Panc1 (cell line): ENCODE measurements around the gene DTHD1. TPM values are rescaled to one million over a fixed set of nuclear protein-coding genes. Genes with fewer than 3 reads are reported as not detected.

ENCODE experiments used
- ATAC-seq: fragments of 200-7000 bp; cut with Tn5 transposase; 2 replicates; pipeline ENCODE4 v1.9.1; 2020; ENCODE audit warnings: mild to moderate bottlenecking, moderate library complexity
- BruUV-seq: library from RNA; stranded (reverse); fragments of 400-500 nt; replicated peaks from 2 replicates; lab custom pipeline; 2021; lab: Mats Ljungman, UMichigan
- CTCF ChIA-PET: fragments of 300-600 bp; sonication (Branson Sonifier 250); formaldehyde crosslinking; loops from one replicate; lab custom pipeline; 2022; ENCODE audit warnings: antibody characterized with exemption; lab: Charles Lee
- POLR2A ChIA-PET: fragments of 300-600 bp; sonication (Branson Sonifier 250); formaldehyde crosslinking; loops from one replicate; lab custom pipeline; 2022; ENCODE audit warnings: antibody characterized with exemption; lab: Charles Lee
- DNase-seq: peaks from one replicate; pipeline ENCODE4 v3.0.0-alpha.2; 2010; ENCODE audit warnings: low read depth, low spot score
- H3K27ac ChIP-seq: 2 replicates; pipeline ENCODE4 v1.5.1; 2011; ENCODE audit warnings: mild to moderate bottlenecking, low read length, inconsistent platforms
- H3K27me3 ChIP-seq: fragments of 200-500 bp; sonication (Bioruptor generic); 2 replicates; pipeline ENCODE4 v1.6.0; 2014; ENCODE audit warnings: low read length, inconsistent platforms; ENCODE audit not compliant: control insufficient read depth, insufficient read depth
- H3K36me3 ChIP-seq: fragments of 200-500 bp; sonication (Bioruptor generic); 2 replicates; pipeline ENCODE4 v1.5.1; 2014; ENCODE audit warnings: inconsistent platforms, mild to moderate bottlenecking, low read length, moderate library complexity; ENCODE audit not compliant: control insufficient read depth, insufficient read depth
- H3K4me1 ChIP-seq: 2 replicates; pipeline ENCODE4 v1.5.1; 2011; ENCODE audit warnings: inconsistent platforms, mild to moderate bottlenecking, low read length, moderate library complexity; ENCODE audit not compliant: control insufficient read depth, insufficient read depth
- H3K4me3 ChIP-seq, 2 experiments: 2 replicates each; pipeline ENCODE4 v1.5.1; 2011 to 2012; ENCODE audit warnings: low read depth in 2 of 2, low read length in 2 of 2, mild to moderate bottlenecking in 2 of 2, inconsistent platforms in 1 of 2, moderate library complexity in 1 of 2
- H3K9me3 ChIP-seq: fragments of 200-500 bp; sonication (Bioruptor generic); 2 replicates; pipeline ENCODE4 v1.5.1; 2014; ENCODE audit warnings: low read depth, mild to moderate bottlenecking, inconsistent platforms, low read length, moderate library complexity; ENCODE audit not compliant: control insufficient read depth, insufficient read depth
- CTCF ChIP-seq: fragments of 450-650 bp; IDR thresholded peaks from 2 replicates; pipeline ENCODE4 v1.5.1; 2017; ENCODE audit warnings: mild to moderate bottlenecking
- POLR2AphosphoS5 ChIP-seq: IDR thresholded peaks from 2 replicates; pipeline ENCODE4 v1.6.1; 2012; ENCODE audit warnings: mild to moderate bottlenecking, low read depth, low read length, moderate library complexity
- SIN3A ChIP-seq: IDR thresholded peaks from 2 replicates; pipeline ENCODE4 v1.6.1; 2012; ENCODE audit warnings: low read depth, mild to moderate bottlenecking, low read length, moderate library complexity, borderline replicate concordance; ENCODE audit not compliant: insufficient read depth
- TCF7L2 ChIP-seq: IDR thresholded peaks from 2 replicates; pipeline ENCODE4 v1.6.1; 2011; ENCODE audit warnings: mild to moderate bottlenecking, low read depth, low read length, inconsistent platforms
- in situ Hi-C: cut with HindIII; loops from 2 replicates; pipeline ENCODE4 v1.10.0; 2016; ENCODE audit warnings: low sequenced_read_pairs, low pct_unique_long_range_greater_than_20kb
- intact Hi-C: fragments of 100-400 bp; cut with micrococcal nuclease; formaldehyde crosslinking; loops from one replicate; pipeline ENCODE4 v1.10.0; 2022; ENCODE audit not compliant: unreplicated experiment
- total RNA-seq: library from RNA; stranded (reverse); gene quantifications from one replicate; pipeline ENCODE4 v1.2.1, GENCODE V29; 2021; ENCODE audit not compliant: unreplicated experiment
- TF ChIP-seq, protein P1 (sequence below), 2 experiments: IDR thresholded peaks; 2 replicates each; pipeline ENCODE4 v1.6.1; 2011 to 2012; ENCODE audit warnings: low read depth in 2 of 2, control low read depth in 1 of 2, low read length in 1 of 2, mild to moderate bottlenecking in 1 of 2, moderate library complexity in 1 of 2; ENCODE audit not compliant: insufficient read depth in 1 of 2

The DTHD1 gene
- total RNA-seq, 1 experiment from 2014 or later: not detected

- Histone ChIP-seq H3K27me3 (no peaks in the 10 kb centered on the region), H3K4me1 (no peaks in the 10 kb centered on the region), H3K36me3 (no peaks in the 10 kb centered on the region), H3K4me3 (no peak overlapping the region), H3K27ac (no peak overlapping the region), H3K9me3 (no peaks in the 10 kb centered on the region)
- ChIA-PET POLR2A (no interaction called here), CTCF (no interaction called here)
- no TSS peak for BruUV-seq
- TF ChIP-seq, protein P1, sequence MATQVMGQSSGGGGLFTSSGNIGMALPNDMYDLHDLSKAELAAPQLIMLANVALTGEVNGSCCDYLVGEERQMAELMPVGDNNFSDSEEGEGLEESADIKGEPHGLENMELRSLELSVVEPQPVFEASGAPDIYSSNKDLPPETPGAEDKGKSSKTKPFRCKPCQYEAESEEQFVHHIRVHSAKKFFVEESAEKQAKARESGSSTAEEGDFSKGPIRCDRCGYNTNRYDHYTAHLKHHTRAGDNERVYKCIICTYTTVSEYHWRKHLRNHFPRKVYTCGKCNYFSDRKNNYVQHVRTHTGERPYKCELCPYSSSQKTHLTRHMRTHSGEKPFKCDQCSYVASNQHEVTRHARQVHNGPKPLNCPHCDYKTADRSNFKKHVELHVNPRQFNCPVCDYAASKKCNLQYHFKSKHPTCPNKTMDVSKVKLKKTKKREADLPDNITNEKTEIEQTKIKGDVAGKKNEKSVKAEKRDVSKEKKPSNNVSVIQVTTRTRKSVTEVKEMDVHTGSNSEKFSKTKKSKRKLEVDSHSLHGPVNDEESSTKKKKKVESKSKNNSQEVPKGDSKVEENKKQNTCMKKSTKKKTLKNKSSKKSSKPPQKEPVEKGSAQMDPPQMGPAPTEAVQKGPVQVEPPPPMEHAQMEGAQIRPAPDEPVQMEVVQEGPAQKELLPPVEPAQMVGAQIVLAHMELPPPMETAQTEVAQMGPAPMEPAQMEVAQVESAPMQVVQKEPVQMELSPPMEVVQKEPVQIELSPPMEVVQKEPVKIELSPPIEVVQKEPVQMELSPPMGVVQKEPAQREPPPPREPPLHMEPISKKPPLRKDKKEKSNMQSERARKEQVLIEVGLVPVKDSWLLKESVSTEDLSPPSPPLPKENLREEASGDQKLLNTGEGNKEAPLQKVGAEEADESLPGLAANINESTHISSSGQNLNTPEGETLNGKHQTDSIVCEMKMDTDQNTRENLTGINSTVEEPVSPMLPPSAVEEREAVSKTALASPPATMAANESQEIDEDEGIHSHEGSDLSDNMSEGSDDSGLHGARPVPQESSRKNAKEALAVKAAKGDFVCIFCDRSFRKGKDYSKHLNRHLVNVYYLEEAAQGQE (IDR thresholded peaks at IDR 0.05; ENCODE audit: insufficient read depth in 1 of 2, low read depth in 2 of 2, low read length in 1 of 2): no peak
- no peak for TF ChIP-seq TCF7L2
- no peak for TF ChIP-seq SIN3A
- no peak for TF ChIP-seq CTCF
- no peak for TF ChIP-seq POLR2AphosphoS5
- DNase-seq (no peak), ATAC-seq (no peak)
- intact Hi-C loops (no loop called here), in situ Hi-C loops (no loop called here)
Measured at GRCh38 chr4:36288731-36289426, 7.5 kb downstream of the DTHD1 start.

- POLR2A ChIA-PET: no interaction called here
- in situ Hi-C loops (no loop called here), intact Hi-C loops (no loop called here)
- CTCF ChIA-PET: no interaction called here
- Histone ChIP-seq H3K27me3 (no peaks in the 10 kb centered on the region), H3K27ac (no peak overlapping the region), H3K9me3 (no peaks in the 10 kb centered on the region), H3K4me1 (no peaks in the 10 kb centered on the region), H3K4me3 (no peak overlapping the region), H3K36me3 (no peaks in the 10 kb centered on the region)
- TF ChIP-seq POLR2AphosphoS5: no peak
- TF ChIP-seq, protein P1 (IDR thresholded peaks at IDR 0.05; ENCODE audit: insufficient read depth in 1 of 2, low read depth in 2 of 2, low read length in 1 of 2): no peak
- no peak for TF ChIP-seq SIN3A
- no peak for TF ChIP-seq TCF7L2
- no peak for TF ChIP-seq CTCF
- BruUV-seq: no TSS peak
- DNase-seq: no peak
- no peak for ATAC-seq
Measured at GRCh38 chr4:36290641-36291040, 9.2 kb downstream of the DTHD1 start.
